ENCODE data around the gene MYL11.

The MYL11 gene

DNA sequence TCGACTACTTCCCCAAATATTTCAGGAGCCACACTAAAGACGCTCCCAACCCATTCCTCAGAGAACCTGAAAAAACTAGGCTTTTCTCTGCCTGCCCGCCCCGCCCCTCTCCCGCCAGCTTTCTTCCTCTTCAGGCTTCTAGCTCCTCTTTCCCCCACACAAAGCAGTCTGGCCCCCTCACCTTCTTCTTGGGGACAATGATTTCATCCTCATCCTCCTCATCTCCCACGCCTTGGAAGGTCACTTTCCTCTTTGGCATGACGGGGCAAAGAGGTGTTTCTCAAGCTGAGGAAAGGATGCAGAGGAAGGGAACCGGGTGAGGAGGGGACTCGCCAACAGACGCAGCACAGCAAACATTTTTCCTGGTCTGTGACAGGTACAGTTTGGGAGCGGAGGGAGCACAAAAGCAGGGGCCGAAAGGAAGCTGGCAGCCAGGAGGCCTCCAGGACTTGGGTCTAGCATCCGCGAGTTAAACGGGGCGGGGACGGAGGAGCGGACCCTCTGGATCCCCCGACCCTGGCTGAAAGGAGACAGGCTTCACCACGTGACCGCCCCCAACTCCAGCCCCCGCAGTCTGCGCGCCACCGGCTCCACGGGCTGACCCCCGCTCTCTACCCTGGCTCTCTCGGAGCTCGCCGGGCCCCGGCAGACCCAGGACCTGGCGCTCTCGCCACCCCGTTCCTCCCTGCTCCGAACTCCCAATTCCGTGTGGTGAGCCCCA, 20.0 kb upstream of the MYL11 start:
- no peak for DNase-seq

DNA sequence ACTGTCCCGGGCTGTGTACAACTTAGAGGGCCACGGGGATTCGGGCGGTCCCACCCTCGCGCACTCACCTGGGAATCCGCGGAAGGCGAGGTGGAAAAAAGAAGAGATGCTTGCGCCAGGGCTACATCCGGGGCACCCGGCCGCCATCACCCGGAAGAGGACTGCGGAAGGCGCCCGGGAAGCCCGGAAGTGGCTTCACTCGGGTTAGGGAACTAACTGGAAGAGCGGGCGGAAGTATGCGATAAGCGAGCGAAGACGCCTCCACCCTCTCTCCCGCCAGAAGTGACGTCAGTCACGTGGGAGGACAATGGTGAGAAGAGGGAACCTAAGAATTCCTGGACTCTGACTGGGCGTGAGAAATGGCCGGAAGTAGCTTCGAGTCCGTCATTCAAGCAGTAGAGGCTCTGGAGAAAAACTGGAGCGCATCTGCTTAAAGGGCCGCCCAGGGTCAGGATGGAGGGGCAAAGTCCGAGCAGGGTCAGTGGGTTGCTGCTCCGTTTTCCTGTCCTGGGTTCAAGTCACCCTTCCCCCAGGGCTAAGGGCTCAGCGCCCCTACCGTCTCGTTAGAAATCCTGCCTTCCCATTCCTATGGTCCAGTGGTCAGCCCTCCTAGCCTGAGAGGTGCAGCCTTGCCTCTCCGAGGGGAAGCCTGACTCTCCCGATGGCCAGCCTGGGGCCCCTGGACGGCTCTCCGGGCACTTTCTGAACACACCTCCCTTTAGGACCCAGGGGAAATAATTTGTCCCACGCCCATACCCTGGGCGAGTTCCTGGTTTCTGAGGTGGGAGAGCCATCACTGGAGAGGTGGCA, 19.3 kb upstream of the MYL11 start, which contains the start of gene CD2BP2:
Gene CD2BP2, minus strand, starts transcription at position 165 of the 810 bp plus-strand sequence. CDS start 627 bp downstream, outside the sequence.
- DNase-seq = peak; percentile 100

DNA sequence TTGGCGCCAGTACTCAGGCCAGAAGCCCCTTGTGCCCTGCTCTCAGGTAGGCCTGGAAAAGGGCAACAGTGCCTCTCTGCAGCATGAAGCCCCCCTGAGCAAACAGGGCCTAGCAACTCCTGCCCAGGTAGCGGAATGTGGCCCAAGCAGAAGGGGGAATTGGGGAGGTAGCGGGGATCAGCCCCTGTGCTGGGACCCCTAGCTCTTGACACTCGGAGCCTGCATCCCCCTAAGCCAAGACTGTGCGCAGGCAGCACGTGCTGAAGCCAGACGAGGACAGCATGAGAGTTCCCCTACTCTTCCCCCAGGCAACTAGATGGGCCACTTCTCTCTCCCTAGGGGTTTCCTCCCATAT, 18.7 kb upstream of the MYL11 start:
- no peak for DNase-seq

DNA sequence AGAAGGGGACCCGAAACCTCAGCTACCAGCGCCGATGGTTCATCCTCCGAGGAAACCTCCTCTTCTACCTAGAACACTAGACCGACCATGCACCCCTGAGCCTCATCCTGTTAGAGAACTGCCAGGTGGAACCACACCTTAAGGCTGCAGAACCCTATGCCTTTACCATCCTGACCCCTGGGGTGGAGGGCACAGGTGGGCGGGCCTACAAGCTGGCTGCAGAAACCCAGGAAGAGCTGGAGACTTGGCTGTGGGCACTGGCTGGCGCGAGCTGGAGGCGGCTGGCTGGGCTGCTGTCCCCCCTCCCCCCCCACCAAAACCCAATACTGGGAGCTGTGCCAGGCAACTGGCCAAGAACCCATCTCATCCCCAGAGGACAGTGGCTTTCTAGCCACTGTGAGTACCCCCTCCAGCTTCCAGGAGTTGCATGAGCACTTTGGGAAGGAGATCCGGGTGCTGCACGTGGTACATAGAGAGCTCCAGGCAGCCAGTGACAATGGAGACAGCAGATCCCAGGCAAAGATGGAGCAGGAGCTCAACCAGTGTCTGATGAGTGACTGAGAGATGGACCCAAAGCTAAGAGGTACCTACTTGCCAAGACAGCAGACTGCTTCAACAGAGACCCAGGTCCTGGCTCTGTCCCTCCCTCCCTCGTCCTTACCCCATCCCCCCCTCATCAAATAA, 18.1 kb upstream of the MYL11 start:
- DNase-seq = no peak

DNA sequence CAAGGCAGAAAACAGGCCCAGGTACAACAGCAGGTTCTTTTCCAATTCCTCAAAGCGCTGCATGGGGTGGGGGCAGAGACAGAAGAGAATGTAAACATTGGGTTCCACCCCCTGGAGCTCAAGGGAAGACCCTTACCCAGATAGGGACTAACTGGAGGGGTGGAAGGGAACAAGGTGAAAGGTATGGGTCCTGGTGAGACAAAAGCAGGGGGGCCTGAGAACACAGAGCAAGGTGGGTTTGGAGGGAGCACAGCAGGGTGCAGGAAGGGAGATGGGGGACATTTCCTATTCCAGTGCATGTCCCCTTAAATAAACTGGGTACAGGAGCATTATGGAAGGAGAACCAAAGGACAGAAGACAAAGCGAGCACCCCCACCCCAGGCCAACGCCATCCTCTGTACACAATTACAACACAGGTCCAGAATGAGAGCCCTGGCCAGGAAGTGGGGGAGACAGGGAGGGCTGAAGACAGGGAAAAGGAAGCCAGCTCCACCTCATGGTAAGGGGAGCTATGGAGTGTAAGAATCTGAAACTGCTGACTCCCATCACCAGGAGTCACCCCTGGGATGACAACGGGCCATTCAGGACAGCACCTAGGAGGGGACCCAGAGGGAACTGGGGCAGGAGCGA, 17.4 kb upstream of the MYL11 start:
- no peak for DNase-seq

DNA sequence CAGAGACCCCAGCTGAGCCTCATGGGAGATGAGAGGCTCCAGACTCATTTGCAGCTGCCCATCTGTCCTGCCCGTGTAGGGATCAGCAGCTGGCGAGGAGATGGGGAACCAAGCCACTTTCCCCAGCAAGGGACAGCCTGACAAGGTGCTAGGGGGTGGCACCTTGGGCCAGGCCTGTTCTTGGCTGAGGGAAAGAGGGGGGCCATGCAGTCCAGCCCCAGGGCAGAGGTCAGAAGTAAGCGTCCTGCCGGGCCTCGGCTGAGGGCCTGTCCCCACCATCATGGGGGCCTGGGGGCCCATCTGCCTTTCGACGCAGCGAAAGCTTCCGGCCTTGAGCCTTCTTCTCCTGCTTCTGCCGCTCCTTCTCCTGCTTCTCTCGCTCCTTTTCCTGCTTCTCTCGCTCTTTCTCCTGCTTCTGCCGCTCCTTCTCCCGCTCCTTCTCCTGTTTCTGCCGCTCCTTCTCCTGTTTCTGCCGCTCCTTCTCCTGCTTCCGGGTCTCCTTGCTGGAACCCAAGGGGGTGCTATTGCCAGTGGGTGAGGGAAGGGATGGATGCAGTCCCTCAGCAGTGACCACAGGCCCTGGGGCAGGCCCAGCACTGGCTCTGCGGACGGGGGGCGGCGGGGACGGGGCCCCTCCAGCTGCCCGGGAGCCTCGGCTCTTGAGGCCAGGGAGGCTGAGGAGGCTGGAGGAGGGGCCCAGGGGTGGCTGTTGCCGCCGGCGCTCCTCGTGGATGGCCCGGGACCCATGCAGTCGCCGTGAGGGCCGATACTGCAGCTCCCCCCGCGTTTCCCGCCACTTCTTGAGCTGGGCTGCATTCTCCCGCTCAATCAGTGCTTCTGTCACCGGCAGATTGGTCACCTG, 16.7 kb upstream of the MYL11 start:
- DNase-seq = no peak

DNA sequence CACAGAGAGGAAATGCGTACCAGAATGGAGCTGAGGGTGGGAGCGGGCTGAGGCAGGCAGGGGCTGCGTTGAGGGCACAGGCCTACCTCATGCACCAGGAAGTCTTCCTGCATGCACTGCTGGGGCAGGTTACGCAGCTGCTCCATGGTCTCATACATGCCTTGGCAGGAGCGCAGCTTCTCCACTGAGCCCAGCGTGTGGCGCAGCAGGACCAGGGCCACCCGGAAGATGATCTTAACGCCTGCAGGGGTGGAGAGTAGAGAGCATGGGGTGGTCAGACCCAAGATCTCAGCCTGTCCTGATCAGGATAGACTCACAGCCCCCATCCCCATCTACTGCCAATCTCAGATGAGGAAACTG, 16.0 kb upstream of the MYL11 start:
- DNase-seq = no peak

DNA sequence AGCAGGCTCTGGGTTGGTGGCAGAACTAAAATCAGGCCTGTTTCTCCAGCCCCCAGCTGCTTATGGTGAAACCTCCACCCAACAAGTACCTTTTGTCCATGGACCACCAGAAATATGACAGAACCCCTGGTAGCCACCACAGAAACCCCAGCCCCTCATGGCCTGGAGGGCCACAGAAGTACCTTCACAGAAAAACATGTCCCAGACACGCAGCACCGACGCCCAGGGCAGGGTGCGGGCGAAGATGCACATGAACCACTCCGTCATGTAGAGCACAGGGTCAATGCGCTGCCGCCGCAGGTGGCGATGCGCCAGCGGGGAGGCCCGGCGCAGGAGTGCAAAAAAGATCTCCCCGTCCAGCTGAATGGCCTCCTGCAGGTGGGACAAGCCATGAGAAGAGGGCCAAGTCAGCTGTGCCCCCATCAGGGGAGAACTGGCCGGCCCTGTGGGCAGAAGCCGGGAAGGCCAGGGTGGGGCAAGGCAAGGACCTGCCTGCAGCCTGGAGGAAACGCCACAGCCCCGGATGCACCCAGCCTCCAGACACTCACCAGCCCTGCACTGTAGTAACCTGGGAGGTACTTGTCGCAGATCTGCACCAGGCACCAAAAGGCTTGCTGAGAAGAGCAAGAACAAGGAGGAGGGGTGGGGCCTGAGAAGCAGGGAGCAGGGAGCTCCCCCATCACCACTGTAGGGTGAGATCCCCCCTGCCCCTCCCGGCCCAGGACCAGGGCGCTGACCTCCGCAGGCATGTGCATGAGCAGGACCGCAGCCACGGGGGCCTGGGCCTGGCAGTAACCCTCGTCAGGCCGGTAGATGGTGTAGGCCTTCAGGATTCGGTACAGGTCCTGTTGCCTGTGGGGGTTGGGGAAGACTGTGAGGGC, 15.4 kb upstream of the MYL11 start:
- DNase-seq = no peak

DNA sequence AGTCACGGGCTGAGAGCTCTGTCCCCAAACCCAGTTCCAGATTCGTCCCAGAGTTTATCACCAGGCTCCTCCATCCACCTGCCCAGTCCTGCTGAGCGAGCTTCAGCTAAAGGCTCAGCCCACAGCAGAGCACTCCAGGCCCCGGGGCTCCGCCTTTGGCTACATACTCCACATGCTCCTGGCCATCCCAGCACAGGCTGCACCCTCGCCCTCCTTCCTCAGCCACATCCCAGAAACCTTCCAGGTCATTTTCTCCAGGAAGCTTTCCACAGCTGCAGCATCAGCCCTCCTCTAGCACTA, 14.8 kb upstream of the MYL11 start:
- DNase-seq = no peak

DNA sequence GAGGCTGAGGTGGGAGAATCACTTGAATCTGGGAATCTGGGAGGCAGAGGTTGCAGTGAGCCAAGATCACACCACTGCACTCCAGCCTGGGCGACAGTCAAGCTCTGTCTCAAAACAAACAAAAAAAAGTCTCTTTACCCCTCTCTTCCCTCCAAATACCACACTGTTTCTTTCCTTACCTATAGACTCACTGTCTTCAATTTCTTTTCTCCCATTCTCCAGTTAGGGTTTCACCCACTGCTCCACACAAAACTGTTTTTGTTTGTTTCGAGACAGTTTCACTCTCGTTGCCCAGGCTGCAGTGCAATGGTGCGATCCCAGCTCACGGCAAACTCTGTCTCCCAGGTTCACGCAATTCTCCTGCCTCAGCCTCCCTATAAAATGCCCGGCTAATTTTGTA, 13.4 kb upstream of the MYL11 start:
- DNase-seq = no peak

DNA sequence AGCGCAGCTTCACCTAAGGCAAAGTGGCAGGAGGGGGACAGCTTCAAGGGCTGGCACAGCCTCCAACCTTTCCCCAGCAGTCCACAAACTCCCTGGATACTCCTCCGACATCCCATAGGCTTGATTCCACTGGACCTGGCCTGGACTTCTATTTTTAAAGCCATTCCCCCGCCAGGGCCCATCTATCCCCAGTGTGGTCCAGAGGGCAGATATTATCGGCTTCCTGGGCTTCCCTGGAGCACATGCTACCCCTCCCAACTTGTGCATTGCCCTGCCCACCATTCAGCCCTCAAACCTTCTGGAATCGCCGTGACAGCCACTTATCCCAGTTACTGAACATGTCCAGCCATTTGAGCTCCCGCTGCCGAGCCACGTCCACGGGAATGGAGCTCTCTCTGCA, 9.4 kb upstream of the MYL11 start:
- no peak for DNase-seq

DNA sequence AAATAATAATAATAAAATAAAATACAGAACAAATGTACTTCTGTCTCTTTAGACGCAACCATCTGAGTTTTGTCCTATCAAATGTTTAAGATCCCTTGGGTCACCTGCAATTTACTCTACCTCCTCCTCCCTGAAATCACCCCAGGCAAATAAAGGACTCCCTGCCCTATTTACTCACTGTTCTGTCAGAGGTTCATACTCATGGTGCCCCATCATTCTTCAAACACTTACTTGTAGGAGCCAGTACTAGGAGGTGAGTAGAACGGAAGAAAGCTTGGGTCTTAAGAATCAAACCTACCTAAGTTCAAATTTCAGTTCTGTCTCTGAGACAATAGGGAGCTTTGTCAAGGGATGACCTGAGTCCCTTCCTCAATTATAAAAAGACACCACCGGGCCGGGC, 8.1 kb upstream of the MYL11 start:
- no peak for DNase-seq

DNA sequence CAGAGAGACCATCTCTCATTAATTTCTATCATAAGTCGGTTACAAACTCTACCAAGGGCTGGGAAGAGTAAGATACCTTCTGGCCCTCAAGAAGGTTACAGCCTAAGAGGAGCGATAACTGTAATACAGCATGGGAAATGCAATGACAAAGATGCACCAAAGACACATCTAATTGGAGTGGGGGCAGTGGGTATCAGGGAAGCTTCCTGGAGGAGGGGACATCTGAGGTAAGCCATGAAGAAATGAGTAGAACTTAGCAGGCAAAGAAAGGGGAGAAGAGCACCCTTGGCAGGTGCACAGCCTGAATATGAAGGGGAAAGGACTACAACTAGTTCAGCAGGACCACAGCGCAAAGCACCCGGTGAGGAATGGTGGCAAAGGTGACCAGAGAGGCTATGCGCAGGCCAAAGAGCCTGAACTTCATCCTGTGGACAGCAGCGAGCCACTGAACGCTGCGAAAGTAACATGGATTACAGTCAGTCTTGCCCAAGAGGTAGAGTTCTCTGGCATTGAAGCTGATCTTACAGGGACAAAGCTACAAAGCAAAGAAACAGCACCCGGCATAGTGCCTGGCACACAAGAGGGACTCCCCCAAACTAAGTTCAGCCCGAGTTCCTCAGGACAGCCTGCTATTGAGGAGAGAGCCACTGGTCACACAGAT, 7.1 kb upstream of the MYL11 start:
- DNase-seq = no peak

DNA sequence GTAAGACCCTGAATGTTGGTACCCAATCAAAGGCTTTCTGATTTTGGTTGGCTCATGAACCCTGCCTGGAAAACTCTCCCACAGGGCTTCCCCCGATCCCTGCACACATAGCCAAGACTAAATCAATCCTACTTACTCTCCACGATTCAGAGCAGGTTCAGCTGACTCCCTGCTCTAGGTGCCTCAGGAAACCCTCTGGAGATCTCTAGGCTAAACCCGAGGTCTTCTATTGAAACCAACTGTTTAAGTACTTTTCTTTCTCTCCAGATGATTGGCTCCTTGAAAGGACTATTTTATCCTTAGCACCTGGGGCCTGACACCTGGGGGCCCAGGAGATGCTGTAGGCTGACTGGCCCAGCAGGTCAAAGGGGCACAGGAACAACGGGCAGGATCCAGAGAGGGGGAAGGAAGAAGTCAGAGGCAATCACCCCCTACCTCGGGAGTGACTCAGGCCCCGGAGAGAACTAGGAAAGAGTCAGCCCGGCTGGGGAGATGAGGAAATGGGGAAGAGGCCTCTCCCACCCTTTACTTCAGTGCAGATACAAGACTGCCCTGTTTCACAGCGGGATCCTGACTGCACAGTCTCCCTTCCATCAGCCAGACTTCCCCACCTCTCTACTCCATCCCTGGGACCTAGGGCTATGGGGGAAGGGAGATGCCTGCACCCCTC, 6.3 kb upstream of the MYL11 start:
- DNase-seq = peak; percentile 49

DNA sequence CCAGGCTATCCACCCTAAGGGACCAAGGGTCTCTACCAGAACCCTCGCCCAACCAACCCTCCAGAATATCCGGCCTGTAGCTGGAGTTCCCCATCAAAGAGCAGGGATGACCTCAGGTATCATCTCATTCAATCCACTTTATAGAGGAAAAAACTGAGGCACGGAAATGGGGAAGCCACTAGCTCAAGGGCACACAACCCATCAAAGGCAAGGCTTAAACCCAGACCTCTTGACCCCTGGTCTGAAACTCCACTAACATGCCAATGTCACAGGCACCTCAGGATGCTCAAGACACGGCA, 5.9 kb upstream of the MYL11 start:
- DNase-seq = no peak

DNA sequence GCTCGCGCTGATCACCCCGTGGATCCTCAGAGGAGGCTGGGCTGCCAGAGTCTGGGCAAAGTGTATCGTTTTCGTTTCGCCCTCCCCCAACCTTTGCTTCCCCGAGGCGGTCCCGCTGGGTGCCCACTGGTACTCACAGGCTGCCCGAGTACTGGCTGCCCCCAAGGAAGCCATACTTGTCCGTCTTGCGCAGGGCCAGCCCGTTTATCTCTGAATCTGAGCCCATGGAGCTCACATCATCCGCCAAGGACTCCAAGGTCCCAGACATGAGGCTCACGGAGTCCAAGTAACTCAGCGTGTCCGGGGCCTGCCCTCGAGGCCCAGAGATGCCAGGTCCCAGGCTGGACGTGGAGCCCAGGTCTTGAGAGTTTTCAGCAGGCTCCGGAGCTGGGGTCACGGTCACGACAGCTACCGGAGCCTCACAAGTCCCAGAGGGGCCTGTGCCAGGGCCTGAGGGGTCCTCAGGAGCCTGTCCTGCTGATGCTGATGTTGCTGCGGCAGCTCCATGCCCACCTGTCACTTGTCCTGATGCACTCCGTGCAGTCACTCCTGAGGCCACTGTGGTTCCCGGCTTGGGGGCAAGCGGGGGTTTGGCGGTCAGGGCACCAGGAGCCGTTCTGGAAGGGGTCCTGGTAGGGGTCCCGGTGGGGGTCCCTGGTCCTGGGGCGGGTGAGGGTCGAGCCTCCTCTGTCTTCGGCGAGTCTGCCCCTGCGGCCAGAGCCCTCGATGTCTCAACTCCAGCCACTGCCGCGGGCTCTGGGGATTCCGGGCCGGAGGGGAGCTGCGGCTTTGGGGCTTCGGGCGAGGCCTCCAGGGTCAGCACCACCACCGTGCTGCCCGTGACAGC, 5.3 kb upstream of the MYL11 start:
- no peak for DNase-seq

DNA sequence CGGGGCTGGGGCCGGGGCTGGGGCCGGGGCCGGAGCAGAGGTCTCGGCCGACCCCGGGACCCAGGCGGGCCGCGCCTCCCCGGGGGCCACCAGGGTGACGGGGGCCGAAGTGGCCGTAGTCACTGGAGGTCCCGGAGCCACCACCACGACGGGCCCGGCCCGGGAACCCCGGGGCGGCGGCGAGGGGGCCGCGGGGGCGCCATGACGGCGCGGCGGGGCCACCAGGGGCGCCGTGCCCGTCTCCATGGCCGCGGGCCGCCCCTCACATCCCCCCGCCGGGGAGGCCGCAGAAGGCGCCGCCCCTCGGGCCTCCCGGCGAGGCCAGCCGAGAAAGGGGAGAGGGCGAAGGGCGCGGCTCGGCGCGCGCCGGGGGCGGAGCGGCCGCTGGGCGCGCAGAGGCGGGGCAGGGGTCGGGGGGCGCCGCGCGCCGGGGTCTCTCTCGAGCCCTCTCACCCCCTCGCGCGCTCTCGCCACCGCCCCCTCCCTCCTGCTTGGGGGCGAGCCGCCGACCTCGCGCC, 4.6 kb upstream of the MYL11 start:
- no peak for DNase-seq

DNA sequence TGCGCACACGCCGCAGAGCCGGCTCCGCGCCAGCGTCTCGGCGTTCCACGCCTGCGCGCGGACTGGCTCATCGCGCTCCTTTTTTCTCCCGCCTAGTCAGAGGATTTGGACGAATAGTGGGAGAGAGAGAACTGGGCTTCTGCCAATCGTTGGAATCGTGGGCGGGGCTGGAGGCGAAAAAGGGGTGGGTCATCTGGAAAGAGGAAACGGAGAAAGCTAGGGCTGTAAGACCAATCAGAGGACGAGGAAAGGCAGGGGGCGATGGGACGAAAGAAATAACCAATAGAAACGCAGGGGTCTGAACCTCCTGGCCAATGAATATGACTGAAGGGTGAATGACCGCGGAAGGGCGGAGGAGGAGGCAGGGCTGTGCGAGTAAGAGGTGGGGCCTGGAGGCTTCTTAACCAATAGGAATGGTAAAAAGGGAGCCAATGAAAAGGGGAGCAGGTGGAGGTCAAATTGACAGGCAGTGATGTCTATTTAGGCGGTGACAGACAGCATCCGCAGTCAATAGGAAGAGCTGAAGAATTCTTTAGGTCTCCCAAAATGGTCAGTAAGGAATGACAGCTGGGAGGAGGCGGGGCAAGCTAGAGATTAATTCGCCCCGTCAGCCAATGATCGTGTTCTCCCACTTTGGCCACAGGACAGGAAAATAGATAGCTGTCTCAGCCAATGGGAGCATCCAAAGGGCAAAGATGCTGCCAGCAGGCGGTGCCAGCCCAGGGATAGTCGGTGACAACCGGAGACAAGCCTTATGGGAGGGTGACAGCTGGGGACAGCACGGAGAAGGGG, 4.0 kb upstream of the MYL11 start, which contains the start of gene TBC1D10B:
Gene TBC1D10B, minus strand, starts transcription at position 39 of the 792 bp plus-strand sequence. CDS start 311 bp downstream, outside the sequence.
- peak; percentile 100 for DNase-seq
